Suprapubic skin (tissue), 4 donors: ENCODE data around the gene TRA2B. TPM values are rescaled to one million over a fixed set of nuclear protein-coding genes. Genes with fewer than 3 reads are reported as not detected.

Source experiments
- DNase-seq, 2 donors: peaks; one replicate each; pipeline ENCODE4 v3.0.0-alpha.2; 2019; ENCODE audit warnings: low spot score in 2 of 2
- H3K27ac ChIP-seq: fragments of 200-600 bp; sonication (generic); one replicate; pipeline ENCODE4 v1.5.1; 2019
- H3K27me3 ChIP-seq: fragments of 200-600 bp; sonication (generic); one replicate; pipeline ENCODE4 v1.5.1; 2019
- H3K36me3 ChIP-seq: fragments of 200-600 bp; sonication (generic); one replicate; pipeline ENCODE4 v1.5.1; 2019
- H3K4me1 ChIP-seq: fragments of 200-600 bp; sonication (generic); one replicate; pipeline ENCODE4 v1.5.1; 2019
- H3K4me3 ChIP-seq: fragments of 200-600 bp; sonication (generic); one replicate; pipeline ENCODE4 v1.5.1; 2019; ENCODE audit warnings: mild to moderate bottlenecking
- H3K9me3 ChIP-seq: fragments of 200-600 bp; sonication (generic); one replicate; pipeline ENCODE4 v1.5.1; 2019
- CTCF ChIP-seq, 2 donors: fragments of 200-600 bp in 1 of 2; fragments of 450-650 bp in 1 of 2; sonication (generic) in 1 of 2; IDR thresholded peaks; one replicate each; pipeline ENCODE4 v1.5.1; 2016 to 2019; ENCODE audit warnings: antibody characterized with exemption in 2 of 2, mild to moderate bottlenecking in 1 of 2, moderate library complexity in 1 of 2
- EP300 ChIP-seq: sonication (generic); formaldehyde crosslinking; IDR thresholded peaks from one replicate; pipeline ENCODE4 v1.6.1; 2017; ENCODE audit warnings: antibody characterized with exemption
- POLR2A ChIP-seq, 2 donors: fragments of 450-650 bp; IDR thresholded peaks; one replicate each; pipeline ENCODE4 v1.6.1; 2017; ENCODE audit warnings: antibody characterized with exemption in 2 of 2, mild to moderate bottlenecking in 2 of 2, moderate library complexity in 2 of 2
- POLR2AphosphoS5 ChIP-seq, 3 donors: sonication (generic); formaldehyde crosslinking; IDR thresholded peaks; one replicate each; pipeline ENCODE4 v1.6.1; 2017; ENCODE audit warnings: antibody characterized with exemption in 3 of 3
- WGBS: methylation state at CpG from one replicate; pipeline ENCODE4 v1.1.5; 2018; 5-methylcytosine and 5-hydroxymethylcytosine counted together
- total RNA-seq, 4 donors: library from RNA; depleted of rRNA; stranded (reverse); fragments of >200 nt; gene quantifications; one replicate each; pipeline ENCODE4 v1.1.0, GENCODE V29; 2016

TRA2B gene
- total RNA-seq, 4 donors from 2014 or later = 149 to 410 (median 231) TPM

GRCh38 chr3:185949515-185949914 lies 11.7 kb upstream of the TRA2B start:
- H3K27me3 ChIP-seq = peaks cover 7% of the 10 kb centered on the region
- peaks cover 3% of the 10 kb centered on the region for H3K4me1 ChIP-seq

GRCh38 chr3:185948292-185948691 lies 10.5 kb upstream of the TRA2B start:
- WGBS = 78% methylated on average over 3 of the region's 3 CpGs
- Histone ChIP-seq H3K4me3 (no peak overlapping the region), H3K9me3 (no peaks in the 10 kb centered on the region), H3K36me3 (no peaks in the 10 kb centered on the region), H3K27ac (no peak overlapping the region), H3K27me3 (peaks cover 7% of the 10 kb centered on the region), H3K4me1 (peaks cover 12% of the 10 kb centered on the region)
- DNase-seq = no peak
- TF ChIP-seq POLR2A (IDR thresholded peaks at IDR 0.05) = no peak

More at GRCh38 chr3:185949515-185949914, 11.7 kb upstream of the TRA2B start:
- WGBS = 82% methylated on average over 6 of the region's 6 CpGs
- Histone ChIP-seq H3K9me3 (no peaks in the 10 kb centered on the region), H3K36me3 (no peaks in the 10 kb centered on the region), H3K4me3 (no peak overlapping the region), H3K27ac (no peak overlapping the region)
- DNase-seq = no peak
- TF ChIP-seq POLR2A (IDR thresholded peaks at IDR 0.05) (no peak), POLR2AphosphoS5 (IDR thresholded peaks at IDR 0.05) (no peak), EP300 (no peak), CTCF (IDR thresholded peaks at IDR 0.05) (no peak)

GRCh38 chr3:185943760-185944106 lies 5.9 kb upstream of the TRA2B start:
- no peak for DNase-seq
- Histone ChIP-seq H3K4me3 (no peak overlapping the region), H3K9me3 (no peaks in the 10 kb centered on the region), H3K4me1 (peaks cover 15% of the 10 kb centered on the region), H3K27me3 (no peaks in the 10 kb centered on the region), H3K27ac (peak overlapping the region; percentile 66), H3K36me3 (no peaks in the 10 kb centered on the region)
- WGBS = 34% methylated on average over 3 of the region's 3 CpGs
- no peak for TF ChIP-seq EP300
- no peak for TF ChIP-seq POLR2AphosphoS5 (IDR thresholded peaks at IDR 0.05)

GRCh38 chr3:185942907-185943759 lies 5.3 kb upstream of the TRA2B start:
- Histone ChIP-seq H3K36me3 (no peaks in the 10 kb centered on the region), H3K27me3 (no peaks in the 10 kb centered on the region), H3K4me3 (peak overlapping the region; percentile 2), H3K9me3 (no peaks in the 10 kb centered on the region), H3K27ac (peak overlapping the region; percentile 66), H3K4me1 (peaks cover 18% of the 10 kb centered on the region)
- TF ChIP-seq POLR2A (IDR thresholded peaks at IDR 0.05) (no peak), CTCF (IDR thresholded peaks at IDR 0.05) (peak; percentile 91 to 99), EP300 (no peak), POLR2AphosphoS5 (IDR thresholded peaks at IDR 0.05) (peak in 1 of 3 donors; percentile 26)
- peak; percentile 90 to 94 for DNase-seq
- WGBS = 48% methylated on average over 7 of the region's 7 CpGs

- Histone ChIP-seq H3K27ac (no peak overlapping the region), H3K27me3 (no peaks in the 10 kb centered on the region), H3K4me1 (peaks cover 18% of the 10 kb centered on the region), H3K36me3 (no peaks in the 10 kb centered on the region), H3K9me3 (no peaks in the 10 kb centered on the region), H3K4me3 (no peak overlapping the region)
- TF ChIP-seq EP300 (no peak), POLR2A (IDR thresholded peaks at IDR 0.05) (no peak), POLR2AphosphoS5 (IDR thresholded peaks at IDR 0.05) (no peak), CTCF (IDR thresholded peaks at IDR 0.05) (no peak)
- 88% methylated on average over 3 of the region's 3 CpGs for WGBS
- DNase-seq = no peak
Observed at GRCh38 chr3:185942396-185942795, 4.6 kb upstream of the TRA2B start.

GRCh38 chr3:185940951-185941350 lies 3.1 kb upstream of the TRA2B start:
- 56% methylated on average over 1 of the region's 1 CpG for WGBS
- Histone ChIP-seq H3K36me3 (no peaks in the 10 kb centered on the region), H3K4me1 (peaks cover 19% of the 10 kb centered on the region), H3K27me3 (no peaks in the 10 kb centered on the region), H3K4me3 (no peak overlapping the region), H3K9me3 (no peaks in the 10 kb centered on the region), H3K27ac (no peak overlapping the region)
- TF ChIP-seq POLR2AphosphoS5 (IDR thresholded peaks at IDR 0.05) = no peak
- no peak for TF ChIP-seq POLR2A (IDR thresholded peaks at IDR 0.05)
- TF ChIP-seq EP300 = no peak
- TF ChIP-seq CTCF (IDR thresholded peaks at IDR 0.05) = no peak
- no peak for DNase-seq
